Hematopoietic multipotent progenitor cell treated with erythropoietin and hydrocortisone succinate and interleukin-3 and kit ligand, for 4 days (in vitro differentiated cells): Measurements from ENCODE around the gene NTRK3.
A peak's percentile ranks its signal among the peaks of the same experiment; 100 is the strongest.

Source experiments
- DNase-seq: peaks from one replicate; pipeline ENCODE4 v3.0.0-alpha.2; 2015

Gene NTRK3

GRCh38 chr15:87971076-87971475 lies 285.5 kb downstream of the NTRK3 start:
- no peak for DNase-seq

- no peak for DNase-seq
Observed at GRCh38 chr15:87967951-87968350, 288.6 kb downstream of the NTRK3 start.

GRCh38 chr15:87965304-87965703 lies 291.2 kb downstream of the NTRK3 start:
- DNase-seq, result no peak

GRCh38 chr15:87962428-87962827 lies 294.1 kb downstream of the NTRK3 start:
- DNase-seq, result peak; percentile 47

- peak; percentile 3 for DNase-seq
Observed at GRCh38 chr15:87961851-87962420, 294.6 kb downstream of the NTRK3 start.

GRCh38 chr15:87959662-87960061 lies 296.9 kb downstream of the NTRK3 start:
- no peak for DNase-seq

- no peak for DNase-seq
Observed at GRCh38 chr15:87959080-87959479, 297.5 kb downstream of the NTRK3 start.

- no peak for DNase-seq
Observed at GRCh38 chr15:87955284-87955909, 301.1 kb downstream of the NTRK3 start.

- DNase-seq, result no peak
Observed at GRCh38 chr15:87954793-87955192, 301.7 kb downstream of the NTRK3 start.

GRCh38 chr15:87952736-87953287 lies 303.7 kb downstream of the NTRK3 start:
- DNase-seq, result no peak

GRCh38 chr15:87949575-87950223 lies 306.8 kb downstream of the NTRK3 start:
- no peak for DNase-seq

- DNase-seq, result no peak
Observed at GRCh38 chr15:87949151-87949574, 307.4 kb downstream of the NTRK3 start.

- DNase-seq, result no peak
Observed at GRCh38 chr15:87947560-87947959, 309.0 kb downstream of the NTRK3 start.

- DNase-seq, result no peak
Observed at GRCh38 chr15:87945246-87945645, 311.3 kb downstream of the NTRK3 start.

- no peak for DNase-seq
Observed at GRCh38 chr15:87944691-87945090, 311.8 kb downstream of the NTRK3 start.

GRCh38 chr15:87944050-87944449 lies 312.5 kb downstream of the NTRK3 start:
- DNase-seq, result no peak

GRCh38 chr15:87943626-87944025 lies 312.9 kb downstream of the NTRK3 start:
- DNase-seq, result no peak

- DNase-seq, result no peak
Observed at GRCh38 chr15:87942316-87942715, 314.2 kb downstream of the NTRK3 start.

GRCh38 chr15:87941606-87942005 lies 314.9 kb downstream of the NTRK3 start:
- DNase-seq, result no peak

GRCh38 chr15:87940768-87941167 lies 315.8 kb downstream of the NTRK3 start:
- peak; percentile 6 for DNase-seq

- peak; percentile 18 for DNase-seq
Observed at GRCh38 chr15:87939848-87940457, 316.6 kb downstream of the NTRK3 start.

- no peak for DNase-seq
Observed at GRCh38 chr15:87938031-87938430, 318.5 kb downstream of the NTRK3 start.

GRCh38 chr15:87935583-87935982 lies 321.0 kb downstream of the NTRK3 start:
- no peak for DNase-seq

- no peak for DNase-seq
Observed at GRCh38 chr15:87931584-87931983, 325.0 kb downstream of the NTRK3 start.
